Measurements from ENCODE around the gene HRH3.

Gene HRH3

GRCh38 chr20:62174870-62175624 lies 45.0 kb downstream of the HRH3 start:
- DNase-seq: no peak

DNA sequence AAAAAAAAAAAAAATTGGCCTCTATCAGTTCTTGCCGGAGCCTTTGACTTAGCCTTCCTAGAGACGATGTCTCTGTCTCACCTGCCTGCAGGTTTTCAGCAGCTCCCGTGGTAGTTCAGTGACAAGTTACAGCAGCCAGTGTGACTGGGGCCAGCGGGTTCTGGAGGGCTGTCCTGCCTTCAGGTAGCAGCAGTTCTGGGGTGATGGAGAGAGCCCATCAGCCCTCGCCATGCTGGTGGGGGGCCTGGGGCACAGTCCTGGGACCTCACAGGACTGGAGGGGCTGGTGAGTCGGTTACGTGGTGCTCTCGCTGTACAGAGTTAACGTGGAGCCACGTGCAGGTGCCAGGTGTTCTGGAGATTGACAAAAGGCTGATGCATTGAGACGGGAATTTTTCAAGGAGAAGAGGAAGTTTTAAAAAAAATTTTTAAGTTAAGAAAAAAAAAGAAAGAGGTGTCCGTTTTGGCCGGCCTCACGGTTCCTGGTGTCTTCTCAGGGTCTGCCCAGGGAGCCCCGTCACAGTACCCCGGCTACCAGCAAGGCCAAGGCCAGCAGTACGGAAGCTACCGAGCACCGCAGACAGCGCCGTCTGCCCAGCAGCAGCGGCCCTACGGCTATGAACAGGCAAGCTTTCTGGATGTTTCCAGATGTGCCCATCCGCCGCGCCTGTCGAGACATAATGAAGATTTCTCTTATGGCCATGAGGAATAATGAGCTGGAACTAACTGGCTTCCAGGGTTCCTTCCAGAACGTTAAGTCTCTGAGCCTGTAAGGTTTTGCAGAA lies 45.9 kb downstream of the HRH3 start:
- DNase-seq: no peak

- DNase-seq: no peak
Measured at GRCh38 chr20:62172666-62173065, 47.4 kb downstream of the HRH3 start.

GRCh38 chr20:62171245-62171644 lies 48.8 kb downstream of the HRH3 start:
- no peak for DNase-seq

GRCh38 chr20:62170536-62170935 lies 49.5 kb downstream of the HRH3 start:
- no peak for DNase-seq

DNA sequence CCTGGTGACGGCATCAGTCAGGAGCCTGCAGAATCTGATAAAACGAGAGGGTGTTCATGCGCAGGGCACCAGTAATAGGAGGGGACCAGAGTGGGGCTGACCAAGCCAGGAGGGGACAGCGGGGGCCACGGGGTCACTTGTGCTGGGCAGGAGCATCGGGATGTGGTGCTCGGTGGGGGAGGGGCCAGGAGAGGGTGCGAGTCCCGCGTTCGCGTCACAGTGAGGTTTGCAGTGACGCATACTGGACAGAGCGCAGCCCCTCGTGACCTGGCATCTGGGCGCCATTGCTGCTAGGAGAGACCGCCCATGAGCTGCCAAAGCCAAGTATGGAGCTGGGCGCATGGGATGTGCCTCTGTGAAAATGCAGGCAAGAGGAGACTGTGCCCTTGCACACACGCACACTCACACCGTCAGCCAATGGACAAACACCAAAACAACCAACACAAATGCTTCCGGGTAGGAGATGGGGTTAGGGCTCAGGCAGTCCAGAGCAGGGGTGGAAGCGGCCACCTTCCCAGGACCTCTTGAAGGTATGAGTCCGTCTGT lies 51.1 kb downstream of the HRH3 start:
- no peak for DNase-seq

- DNase-seq: no peak
Measured at GRCh38 chr20:62168061-62168460, 52.0 kb downstream of the HRH3 start.

DNA sequence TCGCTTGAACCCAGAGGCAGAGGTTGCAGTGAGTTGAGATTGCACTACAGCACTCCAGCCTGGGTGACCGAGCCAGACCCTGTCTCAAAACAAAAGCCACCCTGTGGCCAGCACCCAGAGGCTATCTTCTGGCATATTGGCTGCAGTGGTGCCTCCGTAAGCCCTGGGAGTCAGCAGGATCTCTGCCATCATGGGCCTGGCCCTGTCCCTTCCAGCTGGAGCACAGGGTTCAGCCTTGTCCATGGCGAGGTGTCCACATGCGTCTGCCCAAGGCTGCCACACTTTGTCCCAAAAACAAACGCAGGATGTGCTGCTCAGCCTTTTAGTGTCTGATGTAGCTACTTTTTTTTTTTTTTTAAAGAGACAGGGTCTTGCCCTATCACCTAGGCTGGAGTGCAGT lies 52.6 kb downstream of the HRH3 start:
- no peak for DNase-seq

- no peak for DNase-seq
Measured at GRCh38 chr20:62165762-62166399, 54.2 kb downstream of the HRH3 start.

Data from AML-193 (cell line).